CD8-positive, alpha-beta memory T cell (primary cell): ENCODE measurements around the gene RGL4. TPM values are rescaled to one million over a fixed set of nuclear protein-coding genes. Genes with fewer than 3 reads are reported as not detected.
"Not testable (repeated sequence)": the region's sequence is repeated elsewhere in the genome, so short reads cannot be mapped to it uniquely, and the experiment has no call there.

ENCODE experiments used
- CTCF ChIA-PET: fragments of 350-600 bp; sonication (Branson Sonifier 250); formaldehyde crosslinking; loops from one replicate; lab custom pipeline; 2021; ENCODE audit warnings: antibody characterized with exemption; lab: Charles Lee
- POLR2A ChIA-PET: fragments of 350-600 bp; sonication (Branson Sonifier 250); formaldehyde crosslinking; loops from one replicate; lab custom pipeline; 2021; ENCODE audit warnings: antibody characterized with exemption; lab: Charles Lee
- DNase-seq, 5 donors: peaks; one replicate each; pipeline versions ENCODE4 v3.0.0 to v3.0.0-alpha.2; 2020 to 2022; ENCODE audit warnings: mixed read lengths in 1 of 5
- H3K27ac ChIP-seq: one replicate; pipeline ENCODE4 v1.7.0; 2013; ENCODE audit warnings: low read depth, mild to moderate bottlenecking, low read length, moderate library complexity
- H3K27me3 ChIP-seq: 2 replicates; pipeline ENCODE4 v1.7.0; 2013; ENCODE audit warnings: low read length, mild to moderate bottlenecking; ENCODE audit not compliant: insufficient read depth, poor library complexity, severe bottlenecking
- H3K36me3 ChIP-seq: 2 replicates; pipeline ENCODE4 v1.7.0; 2013; ENCODE audit warnings: mild to moderate bottlenecking, low read length, moderate library complexity; ENCODE audit not compliant: insufficient read depth
- H3K4me1 ChIP-seq: 2 replicates; pipeline ENCODE4 v1.7.0; 2013; ENCODE audit warnings: mild to moderate bottlenecking, low read length, moderate library complexity; ENCODE audit not compliant: insufficient read depth
- H3K4me3 ChIP-seq: 2 replicates; pipeline ENCODE4 v1.7.0; 2013; ENCODE audit warnings: mild to moderate bottlenecking, low read length
- H3K9me3 ChIP-seq: 2 replicates; pipeline ENCODE4 v1.7.0; 2013; ENCODE audit warnings: mild to moderate bottlenecking, low read length
- H3K27ac Mint-ChIP-seq, 8 donors: one replicate each; pipeline ENCODE4 v1.8.0; 2020 to 2021; ENCODE audit warnings: mixed read lengths in 8 of 8, mild to moderate bottlenecking in 6 of 8, inconsistent platforms in 3 of 8, moderate library complexity in 3 of 8
- H3K27me3 Mint-ChIP-seq, 2 donors: one replicate each; pipeline ENCODE4 v1.8.0; 2020 to 2021; ENCODE audit warnings: mixed read lengths in 2 of 2, mild to moderate bottlenecking in 1 of 2, moderate library complexity in 1 of 2
- H3K36me3 Mint-ChIP-seq, 3 donors: one replicate each; pipeline ENCODE4 v1.8.0; 2020 to 2021; ENCODE audit warnings: mixed read lengths in 3 of 3, inconsistent platforms in 1 of 3, mild to moderate bottlenecking in 1 of 3
- H3K4me1 Mint-ChIP-seq, 3 donors: one replicate each; pipeline ENCODE4 v1.8.0; 2020 to 2021; ENCODE audit warnings: mixed read lengths in 3 of 3, inconsistent platforms in 1 of 3, mild to moderate bottlenecking in 1 of 3
- H3K4me3 Mint-ChIP-seq, 7 donors: one replicate each; pipeline ENCODE4 v1.8.0; 2020 to 2021; ENCODE audit warnings: mixed read lengths in 7 of 7, mild to moderate bottlenecking in 6 of 7, moderate library complexity in 4 of 7, inconsistent platforms in 2 of 7
- H3K9me3 Mint-ChIP-seq, 5 donors: one replicate each; pipeline ENCODE4 v1.8.0; 2020 to 2022; ENCODE audit warnings: mixed read lengths in 5 of 5, mild to moderate bottlenecking in 3 of 5, moderate library complexity in 2 of 5, inconsistent platforms in 1 of 5
- polyA plus RNA-seq: library from polyadenylated mRNA; unstranded; fragments of 300-500 nt; fragmentation: Illumina TruSeq; gene quantifications from one replicate; pipeline ENCODE4 v1.2.3, GENCODE V29; 2021
- total RNA-seq, 2 experiments: library from RNA; stranded (reverse); gene quantifications; one replicate each; pipeline ENCODE4 v1.2.3, GENCODE V29; 2021

Gene RGL4
- total and polyA plus RNA-seq, 3 experiments from 2014 or later, result 3.2 to 58.4 (median 4.8) TPM

DNA sequence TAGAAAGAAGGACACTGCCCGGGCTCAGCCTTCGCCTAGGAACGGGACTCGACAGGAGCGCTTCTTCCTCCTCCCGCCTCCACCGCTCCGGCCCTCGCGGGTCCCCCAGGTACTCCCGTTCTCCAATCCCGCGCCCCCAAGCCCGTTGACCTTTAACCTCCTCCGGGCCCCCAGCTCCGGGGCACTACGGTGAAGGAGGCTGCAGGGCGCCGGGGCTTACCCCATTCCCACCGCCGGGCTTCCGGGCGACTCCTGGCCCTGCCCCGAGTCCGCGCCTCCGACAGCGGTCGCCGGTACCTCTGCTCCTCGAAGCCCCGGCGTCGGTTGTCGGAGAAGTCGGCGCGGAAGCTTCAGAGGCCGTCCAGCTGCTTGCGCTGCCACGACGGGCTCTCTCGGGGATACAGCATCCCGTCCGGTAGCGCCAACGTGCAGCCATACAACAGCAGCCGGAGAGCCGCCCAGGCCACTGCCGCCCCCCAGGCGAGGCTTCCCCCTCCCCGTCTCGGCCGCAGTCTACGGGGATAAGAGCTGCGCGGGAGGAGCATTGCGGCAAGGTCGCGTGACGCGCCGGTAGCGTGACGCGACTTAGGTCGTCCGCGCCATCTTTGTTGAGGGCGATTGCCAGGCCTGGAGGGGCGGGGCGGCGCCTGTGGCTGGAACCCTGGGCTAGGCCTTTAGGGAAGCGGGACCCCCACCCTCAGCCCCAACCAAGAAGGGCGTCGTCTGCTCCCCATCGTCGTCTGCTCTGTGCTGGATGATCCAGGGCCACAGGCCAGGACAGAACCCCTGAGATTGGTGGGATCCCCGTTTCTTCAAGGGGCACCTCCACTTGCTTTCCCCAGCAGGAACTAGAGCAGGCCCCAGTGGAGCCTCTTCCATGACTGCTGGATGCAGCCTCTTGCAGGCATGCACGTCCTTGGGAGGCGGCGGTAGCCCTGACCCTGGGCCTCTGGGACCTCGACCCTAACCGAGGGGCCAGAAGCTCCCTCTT, 26.3 kb downstream of the RGL4 start:
- H3K36me3 ChIP-seq, result no peaks in the 10 kb centered on the region
- peak overlapping the region; percentile 74 for H3K4me3 ChIP-seq
- H3K27me3 ChIP-seq, result no peaks in the 10 kb centered on the region
- H3K9me3 ChIP-seq, result no peaks in the 10 kb centered on the region
- H3K27ac ChIP-seq, result peak overlapping the region; percentile 72
- ChIA-PET CTCF (interaction anchor here (0.8 to 1.5 kb wide), 6 partner anchors 17 to 140 kb away, joined by 3 read pairs; partner anchors contain the start of gene SLC2A11), POLR2A (interaction anchor here (0.6 to 1.2 kb wide), 4 partner anchors 20 to 70 kb away, joined by 3 to 13 read pairs (median 4); partner anchors contain the start of gene ZNF70)
- Mint-ChIP-seq H3K27me3 (peaks cover 0 to under 1% of the 10 kb centered on the region in 2 donors), H3K9me3 (no peaks in the 10 kb centered on the region), H3K36me3 (peaks cover 0 to 24% (median 3%) of the 10 kb centered on the region in 3 donors), H3K4me3 (peak overlapping the region; percentile 66 to 91 (median 84)), H3K27ac (peak overlapping the region in 7 of 8 donors; percentile 70 to 92 (median 90)), H3K4me1 (peaks cover 13 to 37% (median 22%) of the 10 kb centered on the region in 3 donors)
- peak; percentile 72 to 88 (median 80) for DNase-seq
- peaks cover 16% of the 10 kb centered on the region for H3K4me1 ChIP-seq

DNA sequence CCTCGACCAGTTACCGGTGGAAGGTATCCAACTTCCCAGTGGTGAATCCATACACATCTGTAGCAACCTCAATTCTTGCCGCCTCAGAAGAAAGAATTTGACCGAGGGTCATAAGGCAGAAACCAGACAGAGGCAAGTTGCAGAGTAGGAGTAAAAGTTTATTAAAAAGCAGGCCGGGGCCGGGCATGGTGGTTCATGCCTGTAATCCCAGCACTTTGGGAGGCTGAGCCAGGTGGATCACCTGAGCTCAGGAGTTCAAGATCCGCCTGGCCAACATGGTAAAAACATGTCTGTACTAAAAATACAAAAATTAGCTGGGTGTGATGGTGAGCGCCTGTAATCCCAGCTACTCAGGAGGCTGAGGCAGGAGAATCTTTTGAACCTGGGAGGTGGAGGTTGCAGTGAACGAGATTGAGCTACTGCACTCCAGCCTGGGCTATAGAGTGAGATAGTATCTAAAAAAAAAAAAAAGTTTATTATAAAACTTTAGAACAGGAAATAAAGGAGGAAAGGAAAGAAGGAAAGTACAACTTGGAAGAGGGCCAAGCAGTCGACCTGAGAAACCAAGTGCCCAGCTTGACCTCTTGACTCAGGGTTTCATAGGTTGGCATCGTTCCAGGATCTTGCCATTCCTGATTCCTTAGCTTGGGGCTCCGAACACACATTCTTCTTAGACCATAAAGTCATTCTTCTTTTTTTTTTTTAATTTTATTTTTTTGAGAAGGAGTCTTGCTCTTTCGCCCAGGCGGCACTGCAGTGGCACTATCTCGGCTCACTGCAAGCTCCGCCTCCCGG, 27.8 kb downstream of the RGL4 start:
- H3K27ac ChIP-seq, result no peak overlapping the region
- no peaks in the 10 kb centered on the region for H3K9me3 ChIP-seq
- peaks cover 0 to 13% (median 0%) of the 10 kb centered on the region in 3 donors for H3K36me3 Mint-ChIP-seq
- peaks cover 13 to 33% (median 22%) of the 10 kb centered on the region in 3 donors for H3K4me1 Mint-ChIP-seq
- peak overlapping the region in 3 of 8 donors; percentile 27 to 70 (median 60) for H3K27ac Mint-ChIP-seq
- no peaks in the 10 kb centered on the region for H3K36me3 ChIP-seq
- no peak for DNase-seq
- H3K4me1 ChIP-seq, result peaks cover 16% of the 10 kb centered on the region
- peaks cover 3 to 6% of the 10 kb centered on the region in 2 donors for H3K27me3 Mint-ChIP-seq
- POLR2A ChIA-PET, result interaction anchor here (0.6 kb wide), 2 partner anchors 193 to 288 kb away, joined by 3 to 4 read pairs; no protein-coding TSS in a partner anchor
- H3K4me3 Mint-ChIP-seq, result peak overlapping the region; percentile 26 to 80 (median 48)
- H3K9me3 Mint-ChIP-seq, result no peaks in the 10 kb centered on the region
- CTCF ChIA-PET, result interaction anchor here (0.6 to 0.7 kb wide), 2 partner anchors 44 to 187 kb away, joined by 3 read pairs; partner anchors contain the start of gene C22orf15
- H3K4me3 ChIP-seq, result no peak overlapping the region
- no peaks in the 10 kb centered on the region for H3K27me3 ChIP-seq

DNA sequence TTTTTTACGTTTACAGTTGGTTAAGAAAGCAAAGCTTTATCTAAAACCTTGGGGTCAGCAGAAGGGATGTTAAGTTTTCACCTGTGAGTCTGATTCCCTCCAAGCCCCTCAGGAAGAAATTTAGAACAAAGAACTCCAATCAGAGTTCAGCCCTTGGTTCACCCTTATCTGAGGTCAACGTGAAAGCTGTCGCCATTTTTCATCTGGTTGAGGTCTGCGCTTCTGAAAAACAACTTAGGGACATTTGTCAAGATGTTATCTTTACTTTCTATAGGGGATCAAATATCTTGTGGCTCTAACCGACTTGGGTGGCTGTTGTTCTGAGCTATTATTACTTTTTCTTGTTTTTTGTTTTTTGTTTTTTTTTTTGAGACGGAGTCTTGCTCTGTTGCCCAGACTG, 30.0 kb downstream of the RGL4 start:
- CTCF ChIA-PET, result interaction anchor here (1.3 kb wide), 1 partner anchor 25 kb away, joined by 3 read pairs; no protein-coding TSS in a partner anchor
- Histone ChIP-seq H3K4me1 (peaks cover 13% of the 10 kb centered on the region), H3K27ac (no peak overlapping the region), H3K36me3 (no peaks in the 10 kb centered on the region), H3K27me3 (no peaks in the 10 kb centered on the region), H3K9me3 (no peaks in the 10 kb centered on the region), H3K4me3 (no peak overlapping the region)
- peaks cover 6 to 7% of the 10 kb centered on the region in 2 donors for H3K27me3 Mint-ChIP-seq
- H3K36me3 Mint-ChIP-seq, result no peaks in the 10 kb centered on the region
- no peak overlapping the region for H3K4me3 Mint-ChIP-seq
- no peak overlapping the region for H3K27ac Mint-ChIP-seq
- POLR2A ChIA-PET, result no interaction called here
- H3K9me3 Mint-ChIP-seq, result no peaks in the 10 kb centered on the region
- DNase-seq, result no peak
- peaks cover 5 to 15% (median 11%) of the 10 kb centered on the region in 3 donors for H3K4me1 Mint-ChIP-seq

DNA sequence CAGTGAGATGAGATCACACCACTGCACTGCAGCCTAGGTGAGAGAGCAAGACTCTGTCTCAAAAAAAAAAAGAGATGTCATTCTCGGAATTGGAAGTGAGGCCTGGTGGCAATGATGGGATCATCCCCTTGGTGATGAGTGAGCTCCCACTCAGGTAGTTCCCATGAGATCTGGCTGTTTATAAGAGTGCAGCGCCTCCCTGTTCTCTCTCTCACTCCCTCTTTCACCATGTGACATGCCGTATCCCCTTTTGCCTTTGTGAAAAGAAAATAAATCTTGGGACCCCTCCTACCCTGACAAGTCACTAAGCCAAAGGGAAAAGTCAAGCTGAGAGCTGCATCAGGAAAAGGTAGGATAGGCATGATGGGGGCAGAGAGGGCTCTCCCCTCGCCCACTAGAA, 31.3 kb downstream of the RGL4 start:
- POLR2A ChIA-PET, result interaction anchor here (0.5 kb wide), 1 partner anchor 120 kb away, joined by 7 read pairs; no protein-coding TSS in a partner anchor
- Mint-ChIP-seq H3K4me3 (no peak overlapping the region), H3K36me3 (no peaks in the 10 kb centered on the region), H3K27me3 (peaks cover 6 to 14% of the 10 kb centered on the region in 2 donors), H3K4me1 (peaks cover 2 to 7% (median 5%) of the 10 kb centered on the region in 3 donors), H3K27ac (no peak overlapping the region), H3K9me3 (no peaks in the 10 kb centered on the region)
- Histone ChIP-seq H3K9me3 (no peaks in the 10 kb centered on the region), H3K27ac (no peak overlapping the region), H3K36me3 (no peaks in the 10 kb centered on the region), H3K4me3 (no peak overlapping the region), H3K4me1 (peaks cover 4% of the 10 kb centered on the region), H3K27me3 (no peaks in the 10 kb centered on the region)
- no peak for DNase-seq
- CTCF ChIA-PET, result no interaction called here

DNA sequence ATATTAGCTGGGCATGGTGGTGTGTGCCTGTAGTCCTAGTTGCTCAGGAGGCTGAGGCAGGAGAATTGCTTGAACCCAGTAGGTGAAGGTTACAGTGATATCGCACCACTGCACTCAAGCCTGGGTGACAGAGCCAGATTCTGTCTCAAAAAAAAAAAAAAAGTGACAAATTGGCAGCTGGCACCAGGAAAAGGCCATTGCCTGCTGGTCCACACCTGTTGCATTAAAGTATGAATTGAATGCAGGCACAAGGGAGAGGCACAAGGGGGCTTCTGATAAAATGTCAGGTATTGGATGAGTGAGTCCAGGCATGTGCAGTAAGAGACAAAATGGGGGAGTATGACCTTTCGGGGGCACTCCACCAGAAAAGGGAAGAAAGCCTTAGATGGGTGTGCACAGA, 31.9 kb downstream of the RGL4 start:
- no peaks in the 10 kb centered on the region for H3K4me1 ChIP-seq
- Mint-ChIP-seq H3K36me3 (no peaks in the 10 kb centered on the region), H3K27me3 (peaks cover 6 to 14% of the 10 kb centered on the region in 2 donors), H3K4me1 (peaks cover 0 to 3% (median 0%) of the 10 kb centered on the region in 3 donors), H3K9me3 (no peaks in the 10 kb centered on the region), H3K27ac (no peak overlapping the region), H3K4me3 (no peak overlapping the region)
- no peaks in the 10 kb centered on the region for H3K9me3 ChIP-seq
- no peaks in the 10 kb centered on the region for H3K36me3 ChIP-seq
- H3K27ac ChIP-seq, result no peak overlapping the region
- ChIA-PET POLR2A (no interaction called here), CTCF (no interaction called here)
- H3K4me3 ChIP-seq, result no peak overlapping the region
- H3K27me3 ChIP-seq, result no peaks in the 10 kb centered on the region
- no peak for DNase-seq

DNA sequence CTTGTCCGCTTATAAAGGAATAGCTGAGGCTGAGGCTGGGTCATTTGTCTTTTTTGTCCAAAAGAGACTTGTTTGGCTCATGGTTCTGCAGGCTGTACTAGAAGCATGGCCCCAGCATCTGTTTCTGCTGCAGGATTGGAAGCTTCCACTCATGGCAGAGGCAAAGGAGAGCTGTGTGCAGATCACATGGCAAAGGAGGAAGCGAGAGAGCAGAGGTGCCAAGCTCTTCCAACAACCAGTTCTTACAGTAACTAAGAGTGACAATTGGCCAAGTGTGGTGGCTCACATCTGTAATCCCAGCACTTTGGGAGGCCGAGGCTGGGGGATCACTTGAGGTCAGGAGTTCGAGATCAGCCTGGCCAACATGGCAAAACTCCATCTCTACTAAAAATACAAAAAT, 37.3 kb downstream of the RGL4 start:
- DNase-seq, H3K27me3 ChIP-seq, H3K9me3 ChIP-seq, H3K27ac Mint-ChIP-seq, H3K4me3 Mint-ChIP-seq, H3K36me3 ChIP-seq, H3K27ac ChIP-seq, CTCF ChIA-PET, H3K4me1 ChIP-seq, H3K4me3 ChIP-seq, H3K9me3 Mint-ChIP-seq, H3K36me3 Mint-ChIP-seq, POLR2A ChIA-PET, H3K4me1 Mint-ChIP-seq: not testable (repeated sequence)
- peaks cover 5 to 11% of the 10 kb centered on the region in 2 donors for H3K27me3 Mint-ChIP-seq

DNA sequence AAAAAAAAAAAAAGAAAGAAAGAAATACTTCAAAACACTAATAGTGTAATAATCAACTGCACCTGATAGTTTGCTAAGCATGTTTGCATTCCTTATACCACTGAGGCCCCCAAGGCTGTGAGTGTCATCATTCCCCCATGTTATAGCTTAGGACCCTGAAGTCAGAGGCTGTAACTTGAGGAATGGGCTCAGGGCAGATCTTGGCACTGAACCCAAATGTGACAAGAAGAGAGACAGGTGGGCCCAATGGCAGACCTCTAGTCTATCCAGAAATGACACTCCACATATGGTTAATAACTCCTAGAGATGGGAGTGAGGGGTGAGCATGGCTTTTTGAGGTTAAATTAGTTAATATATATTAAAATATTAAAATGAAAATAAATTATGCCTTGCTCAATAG, 46.9 kb downstream of the RGL4 start:
- ChIA-PET CTCF (interaction anchor here (0.7 to 1.3 kb wide), 4 partner anchors 10 to 518 kb away, joined by 3 to 4 read pairs (median 3); no protein-coding TSS in a partner anchor), POLR2A (no interaction called here)
- H3K4me1 Mint-ChIP-seq, result no peaks in the 10 kb centered on the region
- Histone ChIP-seq H3K4me1 (no peaks in the 10 kb centered on the region), H3K27ac (no peak overlapping the region), H3K36me3 (peaks cover 1% of the 10 kb centered on the region), H3K9me3 (no peaks in the 10 kb centered on the region), H3K4me3 (no peak overlapping the region), H3K27me3 (no peaks in the 10 kb centered on the region)
- no peak for DNase-seq
- H3K27ac Mint-ChIP-seq, result peak overlapping the region in 1 of 8 donors; percentile 57
- no peak overlapping the region for H3K4me3 Mint-ChIP-seq
- H3K9me3 Mint-ChIP-seq, result no peaks in the 10 kb centered on the region
- H3K27me3 Mint-ChIP-seq, result no peaks in the 10 kb centered on the region
- H3K36me3 Mint-ChIP-seq, result peaks cover 0 to 6% (median 0%) of the 10 kb centered on the region in 3 donors
